Endothelial cell of umbilical vein (primary cell): ENCODE results near the gene TTLL7.

Source experiments
- CTCF ChIP-seq, 2 donors: IDR thresholded peaks; 1 replicate in 1 of 2; 2 replicates in 1 of 2; pipeline ENCODE4 v1.5.1; 2011; ENCODE audit warnings: low read length in 2 of 2, mild to moderate bottlenecking in 2 of 2, moderate library complexity in 2 of 2, control low read depth in 1 of 2, inconsistent platforms in 1 of 2, low read depth in 1 of 2; ENCODE audit not compliant: insufficient read depth in 1 of 2; ENCODE audit errors: extremely low read depth in 1 of 2
- EZH2 ChIP-seq: IDR thresholded peaks from 2 replicates; pipeline ENCODE4 v1.6.1; 2012; ENCODE audit warnings: borderline replicate concordance, low read depth, mild to moderate bottlenecking, moderate library complexity, low read length, inconsistent platforms; ENCODE audit not compliant: severe bottlenecking
- MAX ChIP-seq: IDR thresholded peaks from 2 replicates; pipeline ENCODE4 v1.6.1; 2011; ENCODE audit not compliant: insufficient read depth, insufficient read length
- MYC ChIP-seq: IDR thresholded peaks from one replicate; pipeline ENCODE4 v1.6.1; 2011; ENCODE audit warnings: mild to moderate bottlenecking, low read depth, low read length
- POLR2A ChIP-seq: IDR thresholded peaks from 2 replicates; pipeline ENCODE4 v1.6.1; 2012; ENCODE audit warnings: low read depth, mild to moderate bottlenecking, control low read depth, low read length
- POLR2AphosphoS5 ChIP-seq: IDR thresholded peaks from 2 replicates; pipeline ENCODE4 v1.6.1; 2012; ENCODE audit warnings: low read depth, mild to moderate bottlenecking, control low read depth, low read length, moderate library complexity; ENCODE audit not compliant: insufficient read depth

GRCh38 chr1:83990734-83991133, 8.2 kb downstream of the TTLL7 start:
- TF ChIP-seq CTCF (IDR thresholded peaks at IDR 0.05; ENCODE audit: extremely low read depth in 1 of 2, insufficient read depth in 1 of 2, low read depth in 1 of 2, low read length in 2 of 2) (no peak), MAX (no peak), MYC (no peak), EZH2 (no peak), POLR2A (no peak), POLR2AphosphoS5 (no peak)
